ENCODE measurements around the gene CACNA1C.

Gene CACNA1C

DNA sequence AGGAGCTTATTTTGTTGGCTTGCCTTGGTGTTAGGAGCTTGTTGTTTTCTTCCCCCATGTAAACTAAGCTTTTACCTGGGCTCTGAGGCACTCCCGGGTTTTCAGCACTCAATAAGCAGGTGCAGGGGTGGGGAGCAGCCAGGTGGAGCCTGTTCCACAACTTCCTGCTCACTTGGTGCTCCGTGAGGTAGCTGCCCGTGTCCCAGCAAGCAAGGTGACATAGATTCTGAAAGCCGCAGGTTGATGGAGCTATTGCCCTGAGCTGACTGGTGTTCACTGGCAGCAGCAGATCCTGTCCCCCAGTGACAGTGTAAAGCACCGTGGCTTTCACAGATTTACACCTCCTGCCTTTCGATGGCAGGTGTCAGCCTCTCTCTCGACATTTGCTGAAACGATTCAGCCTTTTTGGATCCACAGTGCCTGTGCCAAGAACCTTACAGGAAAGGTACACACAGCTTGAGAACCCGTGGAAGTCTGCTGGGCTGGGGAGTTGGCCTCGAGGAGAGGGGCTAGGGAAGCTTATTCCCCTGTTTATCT, 446.2 kb downstream of the CACNA1C start:
- DNase-seq: no peak

DNA sequence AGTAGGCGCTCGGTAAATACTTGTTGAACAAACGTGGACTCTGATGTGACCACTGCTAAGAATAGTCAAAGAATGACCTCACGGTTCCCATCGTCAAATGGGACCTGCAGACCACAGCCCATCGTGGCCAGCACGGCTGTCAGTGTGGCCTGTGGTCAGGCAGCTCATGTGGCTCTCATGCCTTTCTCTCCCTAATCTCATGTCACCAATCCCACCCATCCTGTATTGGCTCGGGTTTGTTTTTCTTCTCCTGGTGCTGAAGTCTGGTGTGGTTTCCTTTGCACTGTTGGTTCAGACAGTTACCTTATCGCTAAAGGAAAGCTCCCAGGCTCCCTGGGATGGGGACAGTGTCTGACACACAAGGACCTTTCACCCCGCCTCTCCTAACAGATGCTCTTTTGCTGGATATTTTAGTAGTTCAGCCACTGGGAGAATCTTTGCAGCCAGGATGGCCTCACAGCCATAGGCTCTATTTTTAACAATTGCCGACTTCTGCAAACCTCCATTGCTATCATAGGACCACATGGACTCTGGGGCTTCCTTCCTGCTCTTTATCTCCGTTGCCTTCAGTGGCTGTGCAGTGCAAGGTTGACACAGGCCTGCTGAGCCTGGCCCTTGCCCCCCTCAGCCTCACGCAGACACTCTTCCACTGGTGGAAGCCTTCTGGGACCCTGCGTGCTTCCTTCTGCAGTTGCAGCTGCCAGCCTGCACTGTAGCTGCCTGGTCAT, 448.8 kb downstream of the CACNA1C start:
- peak in 11 of 58 donors; percentile 10 to 46 (median 21) for DNase-seq

GRCh38 chr12:2503036-2503435, 450.2 kb downstream of the CACNA1C start:
- no peak for DNase-seq

GRCh38 chr12:2503762-2504161, 451.0 kb downstream of the CACNA1C start:
- no peak for DNase-seq

DNA sequence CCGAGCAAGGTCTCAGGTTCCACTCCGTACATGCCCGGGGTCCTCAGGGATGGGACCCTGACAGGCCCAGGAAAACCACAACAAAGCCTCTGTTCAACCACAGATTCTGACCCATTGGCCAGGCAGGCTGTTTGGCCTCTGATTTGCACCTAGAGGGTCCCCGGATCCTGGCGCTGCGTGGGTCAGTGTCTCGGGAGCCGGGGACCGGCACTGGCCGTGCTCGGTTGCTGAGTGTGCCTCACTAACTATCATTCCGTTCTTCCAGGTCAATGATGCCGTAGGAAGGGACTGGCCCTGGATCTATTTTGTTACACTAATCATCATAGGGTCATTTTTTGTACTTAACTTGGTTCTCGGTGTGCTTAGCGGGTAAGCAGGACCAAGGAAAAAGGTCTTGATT, 451.8 kb downstream of the CACNA1C start:
- DNase-seq: no peak

DNA sequence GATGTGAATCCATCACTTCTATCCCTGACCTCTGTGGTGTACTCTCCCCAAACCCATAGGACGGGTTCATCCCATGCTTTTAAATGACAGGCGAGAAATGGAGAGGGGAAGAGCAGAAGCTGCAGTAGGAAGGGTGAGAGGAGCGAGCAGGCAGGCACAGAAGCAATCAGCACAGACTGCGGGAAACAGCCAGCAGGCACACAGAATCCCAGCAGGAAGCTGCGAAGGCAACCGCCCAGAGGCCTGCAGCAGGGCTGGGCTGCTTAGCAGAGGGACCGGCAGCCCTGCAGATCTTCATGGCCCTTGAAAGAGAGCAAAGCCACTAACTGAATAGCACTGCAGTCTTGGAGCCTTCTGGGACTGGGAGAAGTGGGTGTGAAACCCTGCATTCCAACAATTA, 455.0 kb downstream of the CACNA1C start:
- DNase-seq: no peak

DNA sequence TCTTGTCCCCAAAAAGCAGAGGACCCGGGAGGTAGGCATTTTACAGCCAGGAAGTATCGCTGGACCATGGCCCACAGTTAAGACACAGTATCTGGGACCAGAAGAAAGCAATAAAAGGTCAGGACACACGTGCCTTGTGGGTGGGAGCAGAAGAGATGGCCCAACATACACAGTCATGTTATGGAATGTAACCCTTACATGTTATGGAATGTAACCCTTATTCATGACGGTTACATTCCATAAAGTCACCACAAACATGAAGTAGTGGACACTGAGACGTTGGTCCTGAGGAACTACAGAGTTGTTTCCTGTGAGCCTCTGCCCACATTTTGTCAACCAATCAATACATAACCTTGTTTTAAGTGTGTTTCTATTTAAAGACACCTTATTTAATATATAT, 456.4 kb downstream of the CACNA1C start:
- DNase-seq: no peak

DNA sequence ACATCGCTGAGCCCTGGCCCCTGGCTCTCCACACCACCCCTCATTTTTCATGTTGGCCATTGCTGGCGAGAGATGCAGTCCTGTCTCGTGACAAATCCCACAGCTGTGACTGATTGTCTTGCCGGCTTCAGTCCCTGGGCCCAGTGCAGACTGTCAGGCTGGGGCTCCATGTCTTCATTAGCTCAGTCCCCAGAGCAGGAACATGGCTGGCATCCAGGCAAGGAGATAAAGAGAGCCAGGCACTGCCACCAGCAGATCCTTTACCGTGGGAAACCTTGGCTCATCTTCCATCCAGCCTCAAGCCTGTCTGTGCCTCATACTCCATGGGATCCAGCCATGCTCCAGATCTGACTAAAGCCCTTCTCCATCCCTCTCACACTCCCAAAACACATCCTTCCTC, 457.3 kb downstream of the CACNA1C start:
- no peak for DNase-seq

DNA sequence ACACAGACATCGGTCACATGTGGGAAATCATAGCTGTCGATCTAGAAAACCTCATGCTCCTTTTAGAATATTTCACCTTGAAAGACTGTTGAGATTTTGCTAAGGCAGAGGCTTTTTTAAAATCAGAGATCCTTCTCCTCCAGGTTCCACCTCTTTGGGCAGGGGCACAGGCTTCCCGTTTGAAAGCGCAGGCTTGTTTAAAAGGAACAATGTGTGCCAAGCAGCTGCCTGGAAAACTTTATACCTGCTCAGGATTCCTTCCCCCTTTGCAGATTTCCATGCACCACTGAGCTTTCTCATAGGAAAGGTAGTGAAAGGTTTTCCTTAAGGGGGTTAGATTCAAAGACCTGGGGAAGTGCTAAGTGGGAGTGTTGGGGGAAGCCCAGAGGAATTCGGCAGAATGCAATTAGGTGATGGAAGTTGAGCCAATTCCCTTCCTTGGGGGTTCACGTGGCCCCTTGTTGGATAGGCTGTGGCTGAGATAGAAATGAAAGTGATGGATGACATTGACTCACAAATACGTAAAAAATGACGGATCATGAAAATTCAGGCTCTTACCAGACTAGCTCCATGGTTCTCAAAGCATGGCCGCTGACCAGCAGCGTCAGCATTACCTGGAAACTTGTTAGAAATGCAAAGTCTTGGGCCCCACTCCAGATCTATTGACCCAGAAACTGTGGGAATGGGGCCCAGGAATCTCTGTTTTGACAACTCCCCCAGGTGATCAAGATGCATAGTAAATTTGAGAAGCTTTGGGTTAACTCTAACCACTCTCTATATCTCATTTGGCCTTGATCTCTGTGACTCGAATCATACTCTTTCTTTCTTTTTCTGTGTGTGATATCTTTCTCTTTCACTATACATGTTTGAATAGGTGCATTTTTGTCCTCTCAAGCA, 460.6 kb downstream of the CACNA1C start:
- no peak for DNase-seq

DNA sequence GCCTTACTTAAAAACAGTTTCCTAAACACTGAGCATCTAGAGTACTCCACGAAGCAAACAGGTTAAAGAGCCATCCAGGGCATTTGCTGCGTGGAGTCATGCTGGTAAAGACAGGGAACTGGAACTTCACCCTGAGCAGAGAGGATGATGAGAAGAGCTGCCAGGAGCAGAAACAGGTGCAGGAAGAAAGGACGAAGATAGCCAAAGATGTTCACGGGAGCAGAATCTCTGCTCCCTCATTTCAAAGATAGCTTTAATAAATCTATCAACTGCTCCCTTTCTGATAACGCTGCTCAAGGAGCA, 461.2 kb downstream of the CACNA1C start:
- no peak for DNase-seq

- DNase-seq: no peak
Measured at GRCh38 chr12:2520722-2521246, 468.0 kb downstream of the CACNA1C start.

DNA sequence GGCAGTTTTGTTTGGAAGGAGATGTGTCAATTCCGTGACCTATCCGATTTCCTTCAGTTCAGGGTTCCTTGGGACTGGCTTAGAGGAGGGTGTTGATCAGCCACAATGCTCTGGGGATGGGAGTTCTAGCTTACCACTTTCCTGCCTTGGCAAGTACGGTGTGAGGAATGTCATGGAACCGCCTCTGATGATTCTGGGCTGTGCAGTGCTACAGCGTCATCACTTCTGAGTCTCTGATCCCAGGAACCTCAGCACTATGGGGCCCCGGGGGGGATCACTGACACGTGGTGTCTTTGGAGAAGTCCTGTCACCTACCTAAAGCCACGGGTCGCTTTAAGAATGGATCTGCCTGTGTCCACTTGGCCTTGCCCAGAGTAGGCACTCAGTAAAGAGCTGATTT, 470.5 kb downstream of the CACNA1C start:
- DNase-seq: no peak

GRCh38 chr12:2523844-2524243, 471.1 kb downstream of the CACNA1C start:
- DNase-seq: no peak

DNA sequence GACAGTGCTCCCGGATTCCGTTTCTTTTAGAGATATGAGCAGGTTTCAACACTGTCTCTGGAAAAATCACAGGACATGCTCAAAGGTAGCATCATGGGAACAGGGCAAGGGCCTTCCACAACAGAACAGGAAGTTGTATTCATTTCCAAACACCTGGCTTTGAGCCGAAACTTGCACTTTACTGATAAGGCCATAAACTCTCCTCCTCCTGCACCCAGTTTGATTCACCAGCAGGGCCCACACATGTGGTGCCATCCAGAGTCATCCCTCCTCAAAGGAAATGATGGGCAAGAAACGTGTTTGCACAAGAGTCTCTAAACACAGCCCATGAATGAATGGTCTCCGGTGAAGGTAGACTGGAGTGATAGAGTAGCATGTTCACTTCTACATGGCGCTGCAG, 473.6 kb downstream of the CACNA1C start:
- no peak for DNase-seq

DNA sequence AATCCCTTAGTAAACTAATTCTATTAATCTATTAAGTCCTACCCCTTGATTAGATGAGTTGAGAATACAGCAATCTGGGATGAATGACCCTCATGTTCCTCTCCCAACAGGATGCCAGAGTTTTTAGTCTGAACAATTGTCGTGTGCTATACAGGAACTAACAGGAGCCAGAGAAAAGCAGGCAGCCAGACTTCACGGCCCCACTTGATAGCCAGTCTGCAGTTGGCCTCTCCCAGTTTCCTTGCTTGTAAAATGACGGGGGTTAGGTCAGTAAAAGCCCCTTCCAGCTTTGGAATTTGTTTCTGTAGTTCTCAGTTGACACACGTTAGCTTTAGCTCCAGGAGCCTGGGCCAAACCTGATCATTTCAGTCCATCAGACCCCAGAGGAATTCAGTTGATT, 475.2 kb downstream of the CACNA1C start:
- DNase-seq: no peak

GRCh38 chr12:2529807-2530206, 477.0 kb downstream of the CACNA1C start:
- DNase-seq: no peak

- DNase-seq: no peak
Measured at GRCh38 chr12:2531371-2531770, 478.6 kb downstream of the CACNA1C start.

DNA sequence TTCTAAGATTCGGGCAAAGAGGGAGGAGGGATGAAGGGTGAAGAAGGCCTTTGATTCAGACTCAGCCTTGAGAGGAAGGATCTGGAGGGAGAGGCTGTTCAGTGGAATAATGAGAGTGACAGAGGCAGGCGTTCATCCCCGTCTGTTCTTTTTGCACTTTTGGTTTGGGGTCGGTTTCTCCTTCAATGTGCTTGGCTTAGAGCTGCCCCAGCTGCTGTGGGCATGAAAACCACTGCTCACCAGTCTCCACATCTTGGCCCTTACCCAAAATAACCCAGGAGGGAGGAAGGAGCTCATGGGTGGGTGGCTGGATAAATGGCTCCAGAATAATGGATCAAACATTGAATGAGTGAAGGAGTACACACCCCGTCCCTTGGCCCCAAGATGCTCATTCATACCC, 480.2 kb downstream of the CACNA1C start:
- DNase-seq: no peak

DNA sequence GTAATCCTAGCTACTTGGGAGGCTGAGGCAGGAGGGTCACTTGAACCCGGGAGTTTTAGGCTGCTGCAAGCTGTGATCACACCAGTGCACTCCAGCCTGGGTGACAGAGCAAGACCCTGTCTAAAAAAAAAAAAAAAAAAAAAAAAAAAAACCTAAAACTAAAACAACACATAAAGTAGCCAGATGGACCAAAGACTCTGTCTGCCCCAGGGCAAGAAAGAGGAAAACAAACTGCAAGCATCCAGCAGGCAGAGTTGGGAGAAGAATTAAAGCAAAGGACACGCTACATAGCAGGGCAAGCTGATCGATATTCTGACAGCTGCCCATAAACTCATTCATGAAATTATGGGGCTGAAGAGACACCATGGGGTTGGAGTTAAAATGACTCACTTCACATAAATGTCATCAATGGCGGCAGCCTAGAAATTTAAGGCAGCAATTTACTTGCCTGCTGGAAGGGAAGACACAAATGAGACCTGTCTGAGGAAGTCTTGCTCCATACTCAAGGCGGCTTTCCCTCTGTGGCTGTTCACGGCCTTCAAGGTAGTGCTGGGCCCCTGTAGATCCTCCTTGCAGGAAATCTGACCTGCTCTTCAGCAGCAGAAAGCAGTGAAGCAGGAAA, 482.9 kb downstream of the CACNA1C start:
- DNase-seq: no peak

DNA sequence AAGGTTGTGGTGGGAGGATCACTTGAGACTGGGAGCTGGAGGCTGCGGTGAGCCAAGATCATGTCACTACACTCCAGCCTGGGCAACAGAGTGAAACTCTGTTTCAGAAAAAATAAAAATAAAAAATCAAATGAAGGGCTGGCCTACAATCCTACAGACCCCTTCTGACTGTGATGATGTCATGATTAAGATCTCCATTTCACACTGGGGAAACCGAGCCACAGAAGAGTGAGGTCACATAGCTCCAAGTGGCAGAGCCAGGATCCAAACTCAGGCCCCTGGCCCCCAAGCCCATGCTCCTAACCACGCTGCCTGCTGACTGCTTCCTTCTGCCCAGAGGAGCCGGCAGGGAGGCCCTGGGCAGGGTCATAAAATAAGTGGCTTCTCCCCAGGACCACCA, 483.9 kb downstream of the CACNA1C start:
- DNase-seq: no peak

DNA sequence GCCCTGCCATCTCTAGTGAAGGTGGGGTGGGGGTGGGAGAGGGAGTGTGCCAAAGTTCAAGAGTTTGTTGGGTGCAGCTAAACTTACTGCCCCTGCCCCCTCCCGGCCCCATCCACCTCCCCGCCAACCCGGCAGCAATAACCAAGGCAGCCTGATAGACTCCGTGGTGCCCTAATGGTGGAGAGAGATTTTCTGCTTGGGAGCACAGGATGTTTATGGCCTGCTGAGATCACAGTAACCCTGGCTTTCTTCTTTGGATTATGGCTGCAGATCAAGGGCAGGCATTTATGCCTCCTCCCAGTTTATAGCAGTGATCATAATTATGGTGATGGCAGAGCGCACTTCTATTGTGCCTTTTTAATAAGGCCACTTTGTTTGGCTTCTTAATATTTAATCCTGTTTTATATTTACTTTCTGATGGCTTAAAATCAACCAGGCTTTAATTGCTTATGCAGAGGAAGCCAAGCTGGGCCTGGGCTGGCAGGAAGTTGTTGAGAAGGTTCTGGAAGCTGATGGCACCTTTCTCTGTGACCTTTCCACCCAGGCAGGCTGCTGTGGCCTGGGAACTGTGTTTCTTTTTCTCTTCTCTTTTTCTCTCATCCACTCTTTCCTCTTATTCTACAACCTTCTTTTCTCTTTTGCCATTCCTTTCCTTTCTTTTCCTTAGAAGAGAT, 485.2 kb downstream of the CACNA1C start:
- no peak for DNase-seq

Measured in anterior cingulate cortex (tissue), 58 donors.